H9 (cell line): ENCODE results near the gene MMS19. TPM values are rescaled to one million over a fixed set of nuclear protein-coding genes. Genes with fewer than 3 reads are reported as not detected.
A peak's percentile ranks its signal among the peaks of the same experiment; 100 is the strongest.

Experiments used
- DNase-seq: peaks from one replicate; pipeline ENCODE4 v3.0.0-alpha.2; 2017
- H2AFZ ChIP-seq: one replicate; pipeline ENCODE4 v1.6.1; 2013; ENCODE audit warnings: mild to moderate bottlenecking, low read length, control low read depth, moderate library complexity
- H2AK5ac ChIP-seq: 2 replicates; pipeline ENCODE4 v1.6.1; 2013; ENCODE audit warnings: low read length, control low read depth, mixed read lengths; ENCODE audit not compliant: insufficient read length
- H2BK120ac ChIP-seq: one replicate; pipeline ENCODE4 v1.6.1; 2013; ENCODE audit warnings: low read depth, mild to moderate bottlenecking, low read length, control low read depth, inconsistent platforms; ENCODE audit not compliant: poor library complexity, severe bottlenecking
- H2BK12ac ChIP-seq: 2 replicates; pipeline ENCODE4 v1.6.1; 2013; ENCODE audit warnings: low read length, control low read depth, mixed read lengths, low read depth; ENCODE audit not compliant: insufficient read length
- H2BK15ac ChIP-seq: 2 replicates; pipeline ENCODE4 v1.6.1; 2013; ENCODE audit warnings: low read depth, low read length, control low read depth
- H2BK20ac ChIP-seq: one replicate; pipeline ENCODE4 v1.6.1; 2013; ENCODE audit warnings: low read depth, mild to moderate bottlenecking, low read length, control low read depth, inconsistent platforms; ENCODE audit not compliant: poor library complexity, severe bottlenecking
- H2BK5ac ChIP-seq: 2 replicates; pipeline ENCODE4 v1.6.1; 2013; ENCODE audit warnings: low read length, control low read depth, mixed read lengths; ENCODE audit not compliant: insufficient read length
- H3K14ac ChIP-seq: 2 replicates; pipeline ENCODE4 v1.6.1; 2013; ENCODE audit warnings: low read length, control low read depth; ENCODE audit not compliant: insufficient read depth
- H3K18ac ChIP-seq: 2 replicates; pipeline ENCODE4 v1.6.1; 2013; ENCODE audit warnings: low read depth, mild to moderate bottlenecking, mixed read lengths, low read length, control low read depth; ENCODE audit not compliant: insufficient read length
- H3K23ac ChIP-seq: 2 replicates; pipeline ENCODE4 v1.6.1; 2013; ENCODE audit warnings: low read length, control low read depth, mixed read lengths, low read depth; ENCODE audit not compliant: insufficient read length
- H3K23me2 ChIP-seq: 2 replicates; pipeline ENCODE4 v1.6.1; 2013; ENCODE audit warnings: low read depth, mild to moderate bottlenecking, mixed read lengths, low read length, control low read depth; ENCODE audit not compliant: insufficient read length, poor library complexity, severe bottlenecking
- H3K27ac ChIP-seq: 2 replicates; pipeline ENCODE4 v1.5.1; 2013; ENCODE audit warnings: low read length, control low read depth, mixed read lengths, low read depth; ENCODE audit not compliant: insufficient read length
- H3K27me3 ChIP-seq: 2 replicates; pipeline ENCODE4 v1.6.1; 2013; ENCODE audit warnings: low read length, control low read depth, inconsistent platforms; ENCODE audit not compliant: insufficient read depth
- H3K4ac ChIP-seq: 2 replicates; pipeline ENCODE4 v1.6.1; 2013; ENCODE audit warnings: low read depth, mild to moderate bottlenecking, control low read depth, inconsistent platforms, low read length, moderate library complexity
- H3K4me1 ChIP-seq: 2 replicates; pipeline ENCODE4 v1.6.1; 2013; ENCODE audit warnings: low read length, control low read depth, inconsistent platforms; ENCODE audit not compliant: insufficient read depth
- H3K4me2 ChIP-seq: 2 replicates; pipeline ENCODE4 v1.6.1; 2013; ENCODE audit warnings: low read length, control low read depth, mixed read lengths; ENCODE audit not compliant: insufficient read length, insufficient read depth
- H3K56ac ChIP-seq: 2 replicates; pipeline ENCODE4 v1.6.1; 2013; ENCODE audit warnings: low read depth, mild to moderate bottlenecking, mixed read lengths, low read length, control low read depth; ENCODE audit not compliant: insufficient read length
- H3K79me1 ChIP-seq: 2 replicates; pipeline ENCODE4 v1.6.1; 2013; ENCODE audit warnings: low read depth, mild to moderate bottlenecking, moderate library complexity, low read length, control low read depth, inconsistent platforms; ENCODE audit not compliant: insufficient read depth, poor library complexity, severe bottlenecking
- H3K79me2 ChIP-seq: 2 replicates; pipeline ENCODE4 v1.6.1; 2013; ENCODE audit warnings: low read length, control low read depth, inconsistent platforms; ENCODE audit not compliant: insufficient read depth
- H3K9ac ChIP-seq: 2 replicates; pipeline ENCODE4 v1.6.1; 2013; ENCODE audit warnings: low read length, control low read depth, mixed read lengths; ENCODE audit not compliant: insufficient read length; ENCODE audit errors: extremely low read depth
- H3K9me3 ChIP-seq: one replicate; pipeline ENCODE4 v1.6.1; 2013; ENCODE audit warnings: low read depth, low read length, inconsistent platforms; ENCODE audit not compliant: control insufficient read depth
- H3T11ph ChIP-seq: one replicate; pipeline ENCODE4 v1.6.1; 2013; ENCODE audit warnings: mild to moderate bottlenecking, low read length, control low read depth, inconsistent platforms
- H4K20me1 ChIP-seq: one replicate; pipeline ENCODE4 v1.6.1; 2013; ENCODE audit not compliant: control insufficient read depth, insufficient read length, insufficient read depth
- H4K5ac ChIP-seq: 2 replicates; pipeline ENCODE4 v1.6.1; 2013; ENCODE audit warnings: low read depth, mild to moderate bottlenecking, mixed read lengths, low read length, control low read depth; ENCODE audit not compliant: insufficient read length
- H4K8ac ChIP-seq: replicated peaks from 2 replicates; pipeline ENCODE4 v1.6.1; 2013; ENCODE audit warnings: low read length, control low read depth, mixed read lengths, low read depth; ENCODE audit not compliant: insufficient read length
- H4K91ac ChIP-seq: 2 replicates; pipeline ENCODE4 v1.6.1; 2013; ENCODE audit warnings: low read depth, mild to moderate bottlenecking, moderate library complexity, mixed read lengths, low read length, control low read depth; ENCODE audit not compliant: insufficient read length
- H3K27ac Mint-ChIP-seq, 3 experiments: 2 replicates in 2 of 3; 3 replicates in 1 of 3; pipeline ENCODE4 v1.8.0; 2020 to 2021; ENCODE audit warnings: mixed read lengths in 3 of 3, mild to moderate bottlenecking in 1 of 3, moderate library complexity in 1 of 3
- H3K27me3 Mint-ChIP-seq: 2 replicates; pipeline ENCODE4 v1.8.0; 2021; ENCODE audit warnings: low read depth, mild to moderate bottlenecking, moderate library complexity, mixed read lengths
- H3K36me3 Mint-ChIP-seq, 3 experiments: 2 replicates in 2 of 3; 3 replicates in 1 of 3; pipeline ENCODE4 v1.8.0; 2020 to 2021; ENCODE audit warnings: low read depth in 3 of 3, mixed read lengths in 3 of 3; ENCODE audit not compliant: insufficient read depth in 1 of 3
- H3K4me1 Mint-ChIP-seq, 2 experiments: 2 replicates each; pipeline ENCODE4 v1.8.0; 2020; ENCODE audit warnings: mixed read lengths in 2 of 2
- H3K4me3 Mint-ChIP-seq, 2 experiments: 2 replicates in 1 of 2; 3 replicates in 1 of 2; pipeline ENCODE4 v1.8.0; 2020 to 2021; ENCODE audit warnings: mild to moderate bottlenecking in 2 of 2, mixed read lengths in 2 of 2, moderate library complexity in 1 of 2
- H3K9me3 Mint-ChIP-seq, 2 experiments: 2 replicates in 1 of 2; 3 replicates in 1 of 2; pipeline ENCODE4 v1.8.0; 2020; ENCODE audit warnings: mild to moderate bottlenecking in 2 of 2, mixed read lengths in 2 of 2, moderate library complexity in 1 of 2
- WGBS: extraction: QIAGEN DNeasy Blood & Tissue Kit; methylation state at CpG from one replicate; pipeline ENCODE4 v1.1.7; 2013; ENCODE audit warnings: missing lambda C conversion rate, low lambda C conversion rate, mixed read lengths; ENCODE audit not compliant: insufficient read length; ENCODE audit errors: extremely low coverage; 5-methylcytosine and 5-hydroxymethylcytosine counted together
- total RNA-seq: library from RNA; stranded (reverse); gene quantifications from 2 replicates; pipeline ENCODE4 v1.2.1, GENCODE V29; 2021
- TF ChIP-seq, protein P1 (sequence below): fragments of 200-600 bp; sonication (generic); conservative IDR thresholded peaks from 3 replicates; pipeline ENCODE4 v1.8.0; 2021; ENCODE audit warnings: antibody characterized with exemption, mild to moderate bottlenecking

Gene MMS19
- total RNA-seq, 1 experiment from 2014 or later: 102 TPM

DNA sequence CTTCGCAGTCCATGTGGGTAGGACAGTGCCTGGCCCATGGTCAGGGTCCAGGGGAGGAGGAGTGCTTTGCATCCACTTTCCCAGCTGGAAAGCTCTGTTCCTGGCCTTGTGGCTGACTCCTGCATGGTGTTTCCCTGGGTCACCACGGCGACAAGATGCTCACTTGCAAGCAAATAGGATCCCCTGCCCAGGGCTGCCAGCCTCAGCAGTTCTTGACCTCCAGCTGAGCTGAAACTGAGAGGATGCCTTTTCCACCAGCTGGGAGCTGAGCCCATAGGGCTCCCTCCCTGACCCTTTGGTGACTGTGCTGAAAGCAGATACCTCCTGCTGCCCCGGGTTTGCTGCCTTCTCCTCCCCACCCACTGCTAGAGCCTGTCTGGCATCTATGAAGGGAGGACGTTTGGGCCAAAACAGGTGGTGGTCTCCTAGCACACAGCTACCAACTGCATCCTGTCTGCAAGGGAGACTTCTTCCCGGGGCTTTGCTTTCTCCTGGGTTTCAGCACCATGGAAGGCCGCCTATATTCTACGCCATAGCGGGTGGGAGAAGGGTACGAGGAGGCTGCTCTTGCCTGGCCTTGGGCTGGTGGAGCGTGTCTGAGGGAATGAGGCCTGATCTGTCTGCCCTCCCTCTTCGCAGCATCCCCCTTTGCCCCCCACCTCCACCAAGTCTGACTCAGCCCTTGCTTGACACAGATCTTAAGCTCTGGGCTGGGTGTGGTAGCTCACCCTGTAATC, 34.9 kb upstream of the MMS19 start:
- Mint-ChIP-seq H3K9me3 (peaks cover 9 to 11% of the 10 kb centered on the region in 2 experiments), H3K4me3 (no peak overlapping the region), H3K4me1 (peaks cover 11 to 24% of the 10 kb centered on the region in 2 experiments), H3K27me3 (no peaks in the 10 kb centered on the region; the same call in 1 of the 2 replicates), H3K27ac (peak overlapping the region in 2 of 3 experiments; percentile 91 to 98; a peak in 4 of 7 replicates), H3K36me3 (peaks cover 4 to 7% (median 7%) of the 10 kb centered on the region in 3 experiments)
- Histone ChIP-seq H3K27ac (no peak overlapping the region), H3K79me1 (no peaks in the 10 kb centered on the region), H3K14ac (no peak overlapping the region), H3K79me2 (no peaks in the 10 kb centered on the region), H3K9ac (no peak overlapping the region), H2BK20ac (no peak overlapping the region), H2BK15ac (no peak overlapping the region), H2AFZ (no peak overlapping the region), H3K23ac (no peak overlapping the region), H4K20me1 (no peaks in the 10 kb centered on the region), H2AK5ac (no peak overlapping the region), H4K91ac (no peak overlapping the region), H2BK12ac (no peak overlapping the region), H3K23me2 (no peaks in the 10 kb centered on the region), H3K18ac (peak overlapping the region; percentile 39), H4K5ac (no peak overlapping the region), H2BK5ac (no peak overlapping the region), H3K9me3 (no peaks in the 10 kb centered on the region), H3K27me3 (no peaks in the 10 kb centered on the region), H3K4me1 (no peaks in the 10 kb centered on the region), H4K8ac (no peak overlapping the region), H3K4me2 (no peak overlapping the region), H3K56ac (no peak overlapping the region), H2BK120ac (no peak overlapping the region), H3K4ac (no peak overlapping the region), H3T11ph (no peak overlapping the region)
- no CpG with 5 or more reads among the region's 12 CpGs for WGBS
- TF ChIP-seq, protein P1, sequence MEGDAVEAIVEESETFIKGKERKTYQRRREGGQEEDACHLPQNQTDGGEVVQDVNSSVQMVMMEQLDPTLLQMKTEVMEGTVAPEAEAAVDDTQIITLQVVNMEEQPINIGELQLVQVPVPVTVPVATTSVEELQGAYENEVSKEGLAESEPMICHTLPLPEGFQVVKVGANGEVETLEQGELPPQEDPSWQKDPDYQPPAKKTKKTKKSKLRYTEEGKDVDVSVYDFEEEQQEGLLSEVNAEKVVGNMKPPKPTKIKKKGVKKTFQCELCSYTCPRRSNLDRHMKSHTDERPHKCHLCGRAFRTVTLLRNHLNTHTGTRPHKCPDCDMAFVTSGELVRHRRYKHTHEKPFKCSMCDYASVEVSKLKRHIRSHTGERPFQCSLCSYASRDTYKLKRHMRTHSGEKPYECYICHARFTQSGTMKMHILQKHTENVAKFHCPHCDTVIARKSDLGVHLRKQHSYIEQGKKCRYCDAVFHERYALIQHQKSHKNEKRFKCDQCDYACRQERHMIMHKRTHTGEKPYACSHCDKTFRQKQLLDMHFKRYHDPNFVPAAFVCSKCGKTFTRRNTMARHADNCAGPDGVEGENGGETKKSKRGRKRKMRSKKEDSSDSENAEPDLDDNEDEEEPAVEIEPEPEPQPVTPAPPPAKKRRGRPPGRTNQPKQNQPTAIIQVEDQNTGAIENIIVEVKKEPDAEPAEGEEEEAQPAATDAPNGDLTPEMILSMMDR: no peak
- DNase-seq: peak; percentile 69
